Mesendoderm (in vitro differentiated cells): Measurements from ENCODE around the gene UBE2V1.

Experiments used
- DNase-seq: peaks from one replicate; pipeline ENCODE4 v3.0.0; 2013
- H2AK5ac ChIP-seq: 2 replicates; pipeline ENCODE4 v1.6.1; 2013; ENCODE audit warnings: low read length, inconsistent platforms
- H2BK120ac ChIP-seq: 2 replicates; pipeline ENCODE4 v1.6.1; 2013; ENCODE audit warnings: low read depth, mild to moderate bottlenecking, low read length, moderate library complexity, mixed read lengths
- H2BK15ac ChIP-seq: replicated peaks from 2 replicates; pipeline ENCODE4 v1.6.1; 2013; ENCODE audit warnings: low read depth, mild to moderate bottlenecking, moderate library complexity
- H2BK5ac ChIP-seq: 2 replicates; pipeline ENCODE4 v1.6.1; 2013; ENCODE audit warnings: low read length, inconsistent platforms
- H3K18ac ChIP-seq: 2 replicates; pipeline ENCODE4 v1.6.1; 2013; ENCODE audit warnings: mild to moderate bottlenecking, low read length, mixed read lengths
- H3K23ac ChIP-seq: one replicate; pipeline ENCODE4 v1.6.1; 2013; ENCODE audit warnings: low read length
- H3K27ac ChIP-seq: 2 replicates; pipeline ENCODE4 v1.5.1; 2013; ENCODE audit warnings: low read depth, mild to moderate bottlenecking, inconsistent platforms, low read length, moderate library complexity
- H3K27me3 ChIP-seq: 2 replicates; pipeline ENCODE4 v1.6.1; 2013; ENCODE audit warnings: low read length, control low read depth, mild to moderate bottlenecking, inconsistent platforms; ENCODE audit not compliant: insufficient read depth, poor library complexity
- H3K36me3 ChIP-seq: 2 replicates; pipeline ENCODE4 v1.6.1; 2013; ENCODE audit warnings: low read length, inconsistent platforms; ENCODE audit not compliant: control insufficient read depth, insufficient read depth
- H3K4ac ChIP-seq: one replicate; pipeline ENCODE4 v1.6.1; 2013; ENCODE audit warnings: low read depth, mild to moderate bottlenecking, low read length, moderate library complexity
- H3K4me1 ChIP-seq: 2 replicates; pipeline ENCODE4 v1.6.1; 2013; ENCODE audit warnings: low read depth, low read length, inconsistent platforms; ENCODE audit not compliant: control insufficient read depth
- H3K4me2 ChIP-seq: 2 replicates; pipeline ENCODE4 v1.6.1; 2013; ENCODE audit warnings: low read length
- H3K4me3 ChIP-seq: 2 replicates; pipeline ENCODE4 v1.5.1; 2013; ENCODE audit warnings: mild to moderate bottlenecking, low read length
- H3K56ac ChIP-seq: one replicate; pipeline ENCODE4 v1.6.1; 2013; ENCODE audit warnings: low read length
- H3K79me1 ChIP-seq: 2 replicates; pipeline ENCODE4 v1.6.1; 2013; ENCODE audit warnings: low read length, inconsistent platforms
- H3K79me2 ChIP-seq: 2 replicates; pipeline ENCODE4 v1.6.1; 2013; ENCODE audit warnings: mild to moderate bottlenecking, low read length; ENCODE audit not compliant: control insufficient read depth, insufficient read depth
- H3K9ac ChIP-seq: 2 replicates; pipeline ENCODE4 v1.6.1; 2013; ENCODE audit warnings: low read length, inconsistent platforms
- H4K5ac ChIP-seq: one replicate; pipeline ENCODE4 v1.6.1; 2013; ENCODE audit warnings: low read length
- H4K8ac ChIP-seq: one replicate; pipeline ENCODE4 v1.6.1; 2013; ENCODE audit warnings: low read depth, mild to moderate bottlenecking, control low read depth, low read length, moderate library complexity
- WGBS: extraction: QIAGEN DNeasy Blood & Tissue Kit; methylation state at CpG from one replicate; pipeline ENCODE4 v1.1.7; 2013; ENCODE audit warnings: low lambda C conversion rate, missing lambda C conversion rate; ENCODE audit not compliant: insufficient coverage; ENCODE audit errors: extremely low coverage; 5-methylcytosine and 5-hydroxymethylcytosine counted together

The UBE2V1 gene

DNA sequence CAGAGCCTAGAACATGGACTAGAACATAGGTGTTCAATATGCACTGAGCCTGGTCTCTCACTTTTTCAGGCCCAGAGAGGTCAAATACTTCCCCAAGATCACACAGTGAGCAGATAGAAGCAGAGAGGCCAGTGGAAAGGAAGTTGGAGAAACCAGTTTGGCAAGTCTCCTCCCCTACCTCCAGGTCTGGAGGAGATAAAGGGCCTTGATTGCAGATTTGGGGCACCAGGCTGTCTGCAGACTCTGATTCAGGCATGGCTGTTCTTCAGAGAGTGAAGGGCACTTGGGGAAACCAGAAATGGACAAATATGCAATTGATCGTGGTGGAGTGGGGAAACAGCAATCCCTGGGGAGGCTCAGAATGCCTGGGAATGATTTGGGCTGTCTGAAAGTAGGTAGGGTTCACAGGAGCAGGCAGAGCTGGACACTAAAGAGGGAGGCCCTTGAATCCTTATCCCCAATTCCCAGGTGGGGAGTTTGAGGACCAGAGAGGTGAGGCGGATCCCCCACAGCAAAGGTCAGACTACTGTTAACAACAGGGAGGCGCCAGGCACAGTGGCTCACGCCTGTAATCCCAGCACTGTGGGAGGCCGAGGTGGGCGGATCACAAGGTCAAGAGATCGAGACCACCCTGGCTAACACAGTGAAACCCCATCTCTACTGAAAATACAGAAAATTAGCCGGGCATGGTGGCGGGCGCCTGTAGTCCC is 38.2 kb upstream of the UBE2V1 start:
- Histone ChIP-seq H4K5ac (no peak overlapping the region), H3K4ac (no peak overlapping the region), H3K4me3 (no peak overlapping the region), H4K8ac (no peak overlapping the region), H3K56ac (peak overlapping the region; percentile 77), H3K23ac (no peak overlapping the region), H3K27me3 (no peaks in the 10 kb centered on the region), H3K27ac (peak overlapping the region; percentile 29), H2BK120ac (no peak overlapping the region), H3K4me2 (peak overlapping the region; percentile 49), H3K9ac (peak overlapping the region; percentile 71), H2BK15ac (no peak overlapping the region), H3K18ac (no peak overlapping the region), H3K4me1 (peaks cover 19% of the 10 kb centered on the region), H2BK5ac (peak overlapping the region; percentile 67), H3K79me1 (peaks cover 26% of the 10 kb centered on the region), H3K79me2 (peaks cover 62% of the 10 kb centered on the region), H2AK5ac (peak overlapping the region; percentile 59), H3K36me3 (no peaks in the 10 kb centered on the region)
- peak; percentile 86 for DNase-seq
- WGBS: no CpG with 5 or more reads among the region's 10 CpGs

- Histone ChIP-seq H3K23ac (no peak overlapping the region), H2BK5ac (no peak overlapping the region), H4K8ac (no peak overlapping the region), H2BK120ac (no peak overlapping the region), H4K5ac (no peak overlapping the region), H2AK5ac (no peak overlapping the region), H3K27ac (no peak overlapping the region), H3K27me3 (no peaks in the 10 kb centered on the region), H3K4me2 (no peak overlapping the region), H3K4me3 (no peak overlapping the region), H3K18ac (no peak overlapping the region), H3K56ac (no peak overlapping the region), H3K36me3 (no peaks in the 10 kb centered on the region), H3K4ac (no peak overlapping the region), H3K79me2 (peaks cover 68% of the 10 kb centered on the region), H3K79me1 (peaks cover 26% of the 10 kb centered on the region), H2BK15ac (no peak overlapping the region), H3K4me1 (peaks cover 19% of the 10 kb centered on the region), H3K9ac (no peak overlapping the region)
- no CpG with 5 or more reads among the region's 16 CpGs for WGBS
- no peak for DNase-seq
Measured at GRCh38 chr20:50149481-50150254, 36.7 kb upstream of the UBE2V1 start.

GRCh38 chr20:50146732-50147662 is 34.0 kb upstream of the UBE2V1 start:
- no CpG with 5 or more reads among the region's 17 CpGs for WGBS

GRCh38 chr20:50146214-50146613 is 33.3 kb upstream of the UBE2V1 start:
- no peak overlapping the region for H4K5ac ChIP-seq
- no peak overlapping the region for H2BK120ac ChIP-seq
- WGBS: no CpG with 5 or more reads among the region's 6 CpGs
- H3K23ac ChIP-seq: no peak overlapping the region
- H3K18ac ChIP-seq: no peak overlapping the region
- H3K27me3 ChIP-seq: no peaks in the 10 kb centered on the region
- peaks cover 38% of the 10 kb centered on the region for H3K79me1 ChIP-seq
- H3K4me2 ChIP-seq: no peak overlapping the region
- no peak overlapping the region for H4K8ac ChIP-seq
- H3K4me3 ChIP-seq: no peak overlapping the region
- H2BK5ac ChIP-seq: no peak overlapping the region
- peaks cover 11% of the 10 kb centered on the region for H3K4me1 ChIP-seq
- no peak overlapping the region for H3K27ac ChIP-seq
- H2AK5ac ChIP-seq: no peak overlapping the region
- H3K9ac ChIP-seq: no peak overlapping the region
- H3K36me3 ChIP-seq: peaks cover 6% of the 10 kb centered on the region
- DNase-seq: no peak
- no peak overlapping the region for H3K56ac ChIP-seq
- H3K4ac ChIP-seq: no peak overlapping the region
- H2BK15ac ChIP-seq: no peak overlapping the region
- H3K79me2 ChIP-seq: peaks cover 68% of the 10 kb centered on the region

More at GRCh38 chr20:50146732-50147662, 34.0 kb upstream of the UBE2V1 start:
- Histone ChIP-seq H3K56ac (no peak overlapping the region), H3K9ac (no peak overlapping the region), H3K36me3 (peaks cover 4% of the 10 kb centered on the region), H3K27ac (no peak overlapping the region), H4K5ac (no peak overlapping the region), H3K23ac (no peak overlapping the region), H4K8ac (no peak overlapping the region), H3K79me1 (peaks cover 34% of the 10 kb centered on the region), H3K4me1 (peaks cover 12% of the 10 kb centered on the region), H3K79me2 (peaks cover 66% of the 10 kb centered on the region), H3K4ac (no peak overlapping the region), H2BK120ac (no peak overlapping the region), H3K4me3 (no peak overlapping the region), H2AK5ac (no peak overlapping the region), H3K4me2 (no peak overlapping the region), H2BK15ac (no peak overlapping the region), H3K27me3 (no peaks in the 10 kb centered on the region), H3K18ac (no peak overlapping the region), H2BK5ac (no peak overlapping the region)
- DNase-seq: peak; percentile 43

DNA sequence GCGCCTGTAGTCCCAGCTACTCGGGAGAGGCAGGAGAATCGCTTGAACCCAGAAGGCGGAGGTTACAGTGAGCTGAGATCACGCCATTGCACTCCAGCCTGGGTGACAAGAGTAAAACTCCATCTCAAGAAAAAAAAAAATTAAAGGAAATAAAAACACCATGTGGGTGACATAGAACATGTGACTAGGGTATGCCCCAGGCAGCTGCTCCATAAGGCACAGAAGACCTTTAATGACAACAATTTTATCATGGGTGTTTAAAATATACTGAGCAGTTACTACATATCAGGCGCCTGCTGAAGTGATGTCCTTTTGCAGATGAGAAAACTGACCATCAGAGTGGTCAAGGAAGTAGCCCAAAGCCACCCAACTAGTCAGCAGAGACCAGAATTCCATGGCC is 32.6 kb upstream of the UBE2V1 start:
- no peak overlapping the region for H2BK120ac ChIP-seq
- no peak overlapping the region for H2BK15ac ChIP-seq
- peaks cover 12% of the 10 kb centered on the region for H3K36me3 ChIP-seq
- H2BK5ac ChIP-seq: no peak overlapping the region
- no peak overlapping the region for H3K4me2 ChIP-seq
- WGBS: no CpG with 5 or more reads among the region's 6 CpGs
- no peaks in the 10 kb centered on the region for H3K27me3 ChIP-seq
- no peak overlapping the region for H4K5ac ChIP-seq
- H3K23ac ChIP-seq: no peak overlapping the region
- H3K27ac ChIP-seq: no peak overlapping the region
- no peak overlapping the region for H3K4ac ChIP-seq
- no peak overlapping the region for H3K9ac ChIP-seq
- no peak overlapping the region for H2AK5ac ChIP-seq
- H3K56ac ChIP-seq: no peak overlapping the region
- H3K18ac ChIP-seq: no peak overlapping the region
- no peak overlapping the region for H3K4me3 ChIP-seq
- peaks cover 63% of the 10 kb centered on the region for H3K79me2 ChIP-seq
- no peak overlapping the region for H4K8ac ChIP-seq
- H3K79me1 ChIP-seq: peaks cover 42% of the 10 kb centered on the region
- no peak for DNase-seq
- H3K4me1 ChIP-seq: peaks cover 7% of the 10 kb centered on the region
